ENCODE data around the gene GBP5.
"Not testable (repeated sequence)": the region's sequence is repeated elsewhere in the genome, so short reads cannot be mapped to it uniquely, and the experiment has no call there.

GBP5 gene

DNA sequence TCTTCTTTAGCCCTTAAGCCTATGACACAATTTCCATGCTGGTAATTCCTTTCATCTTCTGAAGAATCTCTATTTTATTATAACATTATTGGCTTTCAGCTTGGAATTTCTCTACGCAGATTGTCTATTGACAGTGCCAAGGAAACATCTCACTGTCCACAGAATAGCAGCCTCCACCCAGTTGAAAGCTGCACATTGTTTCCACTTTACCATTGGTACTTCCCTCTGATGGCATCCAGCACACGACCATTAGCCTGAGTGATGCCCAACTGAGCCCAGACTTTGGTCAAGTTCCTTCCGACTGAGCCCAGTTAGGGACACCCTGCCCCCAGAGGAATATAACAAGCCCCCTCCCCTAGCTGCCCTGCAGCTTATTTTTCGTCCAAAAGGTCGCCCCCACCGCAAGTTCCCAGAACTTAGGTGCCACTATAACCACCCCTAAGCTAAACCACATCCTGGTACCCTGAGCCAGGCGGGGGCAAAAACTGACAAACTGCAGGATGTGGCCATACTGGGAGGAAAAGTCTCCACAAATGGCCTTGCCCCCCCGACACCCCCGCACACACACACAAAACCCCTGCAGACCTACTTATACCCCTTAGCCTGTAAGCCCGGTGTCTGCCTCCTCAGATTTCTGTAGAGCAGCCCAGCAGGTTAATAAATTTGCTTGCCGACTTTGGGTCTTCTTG lies 13.2 kb downstream of the GBP5 start:
- H3K4me3 ChIP-seq (ENCODE audit: low read length), result no peak overlapping the region
- no peaks in the 10 kb centered on the region for H3K27me3 ChIP-seq (ENCODE audit: control insufficient read depth, insufficient read depth, low read length)
- no peak overlapping the region for H3K9ac ChIP-seq (ENCODE audit: low read length)
- H3K36me3 ChIP-seq (ENCODE audit: control insufficient read depth, low read depth, low read length), result no peaks in the 10 kb centered on the region
- H3K27ac ChIP-seq (ENCODE audit: low read length), result no peak overlapping the region
- H3K9me3 ChIP-seq (ENCODE audit: control insufficient read depth, low read depth, low read length), result no peaks in the 10 kb centered on the region
- H3K4me1 ChIP-seq (ENCODE audit: control insufficient read depth, low read depth, low read length), result peaks cover 7% of the 10 kb centered on the region

DNA sequence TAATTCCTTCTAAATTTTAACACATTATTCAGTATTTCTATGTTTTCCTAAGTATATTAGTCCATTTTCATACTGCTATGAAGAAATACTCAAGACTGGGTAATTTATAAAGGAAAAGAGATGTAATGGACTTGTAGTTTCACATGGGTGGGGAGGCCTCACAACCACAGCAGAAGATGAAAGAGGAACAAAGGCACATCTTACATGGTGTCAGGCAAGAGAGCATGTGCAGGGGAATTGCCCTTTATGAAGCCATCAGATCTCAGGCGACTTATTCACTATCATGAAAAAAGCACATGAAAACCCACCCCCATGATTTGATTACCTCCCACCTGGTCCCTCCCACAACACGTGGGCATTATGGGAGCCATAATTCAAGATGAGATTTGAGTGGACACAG lies 15.6 kb downstream of the GBP5 start:
- H3K4me3 ChIP-seq (ENCODE audit: low read length), result no peak overlapping the region
- H3K9me3 ChIP-seq (ENCODE audit: control insufficient read depth, low read depth, low read length), result no peaks in the 10 kb centered on the region
- H3K9ac ChIP-seq (ENCODE audit: low read length), result no peak overlapping the region
- H3K4me1 ChIP-seq (ENCODE audit: control insufficient read depth, low read depth, low read length), result peaks cover 5% of the 10 kb centered on the region
- no peaks in the 10 kb centered on the region for H3K36me3 ChIP-seq (ENCODE audit: control insufficient read depth, low read depth, low read length)
- no peak overlapping the region for H3K27ac ChIP-seq (ENCODE audit: low read length)
- H3K27me3 ChIP-seq (ENCODE audit: control insufficient read depth, insufficient read depth, low read length), result no peaks in the 10 kb centered on the region

DNA sequence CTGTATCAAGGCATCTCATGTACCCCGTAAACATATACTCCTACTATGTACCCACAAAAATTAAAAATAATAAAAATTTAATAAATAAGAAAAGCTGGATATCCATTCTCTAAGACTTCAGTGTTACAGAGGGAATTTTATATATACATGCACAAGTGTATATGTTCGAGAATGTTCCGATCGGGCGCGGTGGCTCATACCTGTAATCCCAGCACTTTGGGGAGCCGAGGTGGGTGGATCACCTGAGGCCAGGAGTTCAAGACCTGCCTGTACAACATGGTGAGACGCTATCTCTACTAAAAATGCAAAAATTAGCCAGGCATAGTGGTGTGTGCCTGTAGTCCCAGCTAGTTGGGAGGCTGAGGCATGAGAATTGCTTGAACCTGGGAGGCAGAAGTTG lies 17.1 kb downstream of the GBP5 start:
- not testable (repeated sequence) for H3K36me3 ChIP-seq (ENCODE audit: control insufficient read depth, low read depth, low read length); H3K27ac ChIP-seq (ENCODE audit: low read length); H3K4me1 ChIP-seq (ENCODE audit: control insufficient read depth, low read depth, low read length); H3K9ac ChIP-seq (ENCODE audit: low read length); H3K27me3 ChIP-seq (ENCODE audit: control insufficient read depth, insufficient read depth, low read length); H3K9me3 ChIP-seq (ENCODE audit: control insufficient read depth, low read depth, low read length); H3K4me3 ChIP-seq (ENCODE audit: low read length)

DNA sequence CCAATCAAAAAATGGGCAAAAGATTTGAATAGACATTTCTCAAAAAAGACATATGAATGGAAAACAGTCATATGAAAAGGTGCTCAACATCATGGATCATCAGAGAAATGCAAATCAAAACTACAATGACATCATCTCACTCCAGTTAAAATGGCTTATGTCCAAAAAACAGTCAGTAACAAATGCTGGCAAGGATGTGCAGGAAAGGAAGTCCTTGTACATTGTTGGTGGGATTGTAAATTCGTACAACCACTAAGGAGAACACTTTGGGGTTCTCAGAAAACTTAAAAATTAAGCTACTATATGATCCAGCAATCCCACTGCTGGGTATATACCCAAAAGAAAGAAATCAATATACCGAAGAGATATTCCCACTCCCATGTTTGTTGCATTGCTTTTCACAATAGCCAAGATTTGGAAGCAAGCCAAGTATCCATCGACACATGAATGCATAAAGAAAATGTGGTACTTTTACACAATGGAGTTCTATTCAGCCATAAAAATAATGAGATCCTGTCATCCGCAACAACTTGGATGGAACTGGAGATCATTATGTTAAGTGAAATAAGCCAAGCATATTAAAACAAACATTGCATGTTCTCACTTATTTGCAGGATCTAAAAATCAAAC lies 17.9 kb downstream of the GBP5 start:
- no peaks in the 10 kb centered on the region for H3K27me3 ChIP-seq (ENCODE audit: control insufficient read depth, insufficient read depth, low read length)
- no peak overlapping the region for H3K9ac ChIP-seq (ENCODE audit: low read length)
- H3K4me1 ChIP-seq (ENCODE audit: control insufficient read depth, low read depth, low read length), result no peaks in the 10 kb centered on the region
- no peaks in the 10 kb centered on the region for H3K9me3 ChIP-seq (ENCODE audit: control insufficient read depth, low read depth, low read length)
- H3K27ac ChIP-seq (ENCODE audit: low read length), result no peak overlapping the region
- no peak overlapping the region for H3K4me3 ChIP-seq (ENCODE audit: low read length)
- no peaks in the 10 kb centered on the region for H3K36me3 ChIP-seq (ENCODE audit: control insufficient read depth, low read depth, low read length)

DNA sequence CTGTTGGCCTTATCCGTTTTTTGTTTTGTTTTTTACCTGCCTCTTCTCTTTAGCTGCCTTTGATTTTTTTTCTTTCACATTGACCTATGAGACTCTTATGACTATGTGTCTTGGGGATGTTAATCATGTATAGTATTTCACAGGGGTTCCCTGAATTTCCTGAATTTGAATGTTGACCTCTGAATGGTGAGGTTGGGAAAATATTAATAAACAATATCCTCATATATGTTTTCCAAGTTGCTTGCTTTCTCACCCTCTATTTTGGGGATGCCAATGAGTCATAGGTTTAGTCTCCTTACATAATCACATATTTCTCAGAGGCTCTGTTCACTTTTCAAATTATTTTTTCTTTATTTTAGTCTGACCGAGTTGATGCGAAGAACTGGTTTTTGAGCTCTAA lies 29.6 kb downstream of the GBP5 start:
- H3K27ac ChIP-seq (ENCODE audit: low read length), result no peak overlapping the region
- H3K36me3 ChIP-seq (ENCODE audit: control insufficient read depth, low read depth, low read length), result no peaks in the 10 kb centered on the region
- H3K4me1 ChIP-seq (ENCODE audit: control insufficient read depth, low read depth, low read length), result peaks cover 18% of the 10 kb centered on the region
- no peak overlapping the region for H3K4me3 ChIP-seq (ENCODE audit: low read length)
- no peaks in the 10 kb centered on the region for H3K9me3 ChIP-seq (ENCODE audit: control insufficient read depth, low read depth, low read length)
- H3K27me3 ChIP-seq (ENCODE audit: control insufficient read depth, insufficient read depth, low read length), result no peaks in the 10 kb centered on the region
- no peak overlapping the region for H3K9ac ChIP-seq (ENCODE audit: low read length)

Data from iPS-18a (cell line).